GM21423 (cell line): ENCODE data around the gene CRBN.
A peak's percentile ranks its signal among the peaks of the same experiment; 100 is the strongest.

ENCODE experiments used
- ATAC-seq: cut with Tn5 transposase; IDR thresholded peaks from one replicate; pipeline ENCODE4 v1.9.1; 2021; ENCODE audit warnings: mild to moderate bottlenecking, moderate library complexity; ENCODE audit not compliant: unreplicated experiment

The CRBN gene

GRCh38 chr3:3177861-3178497 lies 1.5 kb downstream of the CRBN start:
- no peak for ATAC-seq

- no peak for ATAC-seq
These were observed 6.9 kb downstream of the CRBN start for GRCh38 chr3:3172627-3173026.

- no peak for ATAC-seq
These were observed 8.5 kb downstream of the CRBN start for GRCh38 chr3:3170998-3171397.

- no peak for ATAC-seq
These were observed 13.8 kb downstream of the CRBN start for GRCh38 chr3:3165650-3166049.

GRCh38 chr3:3165241-3165640 lies 14.2 kb downstream of the CRBN start:
- no peak for ATAC-seq

- ATAC-seq = no peak
These were observed 18.7 kb downstream of the CRBN start for GRCh38 chr3:3160826-3161225.

- ATAC-seq = no peak
These were observed 22.0 kb downstream of the CRBN start for GRCh38 chr3:3157484-3157883.

GRCh38 chr3:3154879-3155610 lies 24.4 kb downstream of the CRBN start:
- ATAC-seq = no peak

GRCh38 chr3:3151513-3151912 lies 28.0 kb downstream of the CRBN start:
- ATAC-seq = no peak

- no peak for ATAC-seq
These were observed 29.9 kb downstream of the CRBN start for GRCh38 chr3:3149560-3149959.

- ATAC-seq = no peak
These were observed 33.7 kb downstream of the CRBN start for GRCh38 chr3:3145831-3146230.

- ATAC-seq = no peak
These were observed 37.6 kb downstream of the CRBN start for GRCh38 chr3:3141939-3142338.

GRCh38 chr3:3137526-3137925 lies 42.0 kb downstream of the CRBN start:
- no peak for ATAC-seq

- ATAC-seq = no peak
These were observed 44.6 kb downstream of the CRBN start for GRCh38 chr3:3134750-3135448.

- no peak for ATAC-seq
These were observed 46.0 kb downstream of the CRBN start for GRCh38 chr3:3133500-3133899.

GRCh38 chr3:3129579-3129978 lies 49.9 kb downstream of the CRBN start:
- ATAC-seq = no peak

- no peak for ATAC-seq
These were observed 52.0 kb downstream of the CRBN start for GRCh38 chr3:3127432-3128010.

- peak; percentile 94 for ATAC-seq
These were observed 52.7 kb downstream of the CRBN start, which contains the start of gene TRNT1 for GRCh38 chr3:3126477-3127431. TSS of gene TRNT1 (plus strand) at chr3:3126940. CDS start at chr3:3129041, 2,101 bp downstream.

- ATAC-seq = no peak
These were observed 53.5 kb downstream of the CRBN start for GRCh38 chr3:3125977-3126376.

GRCh38 chr3:3119393-3119851 lies 60.1 kb downstream of the CRBN start:
- ATAC-seq = peak; percentile 56
